ENCODE data around the gene SH2B2. TPM values are rescaled to one million over a fixed set of nuclear protein-coding genes. Genes with fewer than 3 reads are reported as not detected.

The SH2B2 gene
- total and polyA plus RNA-seq, 2 donors (not counting 3 experiments of a cell fraction or from before 2014, with no cell fraction given): 0.69 to 0.73 TPM

DNA sequence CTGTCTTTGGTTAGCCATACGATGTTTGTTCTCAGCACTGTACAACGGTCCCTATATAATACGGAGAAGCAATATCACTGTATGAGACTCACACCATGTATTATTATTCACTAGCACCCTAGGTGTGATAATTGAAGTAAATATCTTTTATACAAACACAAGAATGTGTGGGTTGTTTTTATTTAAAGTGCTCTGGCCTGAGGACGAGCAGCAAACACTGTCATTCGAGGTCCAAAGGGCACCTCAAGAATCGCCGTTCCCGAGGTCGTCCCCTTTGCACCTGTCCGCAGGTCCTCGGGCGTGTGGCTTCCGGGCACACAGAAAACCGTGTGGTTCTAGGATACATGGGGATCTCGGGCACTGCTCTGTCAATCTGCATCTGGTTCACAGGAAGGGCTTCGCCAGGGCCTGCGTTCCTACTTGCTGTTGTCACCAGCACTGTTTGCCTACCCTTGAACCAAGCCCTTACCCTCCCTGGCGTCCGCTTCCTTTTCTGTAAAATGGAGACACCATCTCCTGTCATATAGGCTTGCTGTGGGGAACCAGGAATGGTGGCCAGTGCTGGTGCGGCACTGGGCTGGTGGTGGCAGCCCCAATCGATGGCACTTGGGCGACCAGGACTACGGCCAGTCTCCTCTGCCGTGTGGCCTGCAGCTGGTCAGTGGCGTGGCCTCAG lies 28.5 kb upstream of the SH2B2 start:
- ChIA-PET CTCF (no interaction called here), POLR2A (no interaction called here)
- TF ChIP-seq, protein P1, sequence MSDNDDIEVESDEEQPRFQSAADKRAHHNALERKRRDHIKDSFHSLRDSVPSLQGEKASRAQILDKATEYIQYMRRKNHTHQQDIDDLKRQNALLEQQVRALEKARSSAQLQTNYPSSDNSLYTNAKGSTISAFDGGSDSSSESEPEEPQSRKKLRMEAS (IDR thresholded peaks at IDR 0.05; ENCODE audit: insufficient read depth, insufficient read length): no peak
- no peak for TF ChIP-seq EZH2 (IDR thresholded peaks at IDR 0.05; ENCODE audit: borderline replicate concordance, low read depth, low read length, severe bottlenecking)
- TF ChIP-seq GATA2 (IDR thresholded peaks at IDR 0.05; ENCODE audit: insufficient read depth, insufficient read length, low read depth, low read length): no peak
- no peak for TF ChIP-seq POLR2AphosphoS5 (IDR thresholded peaks at IDR 0.05; ENCODE audit: insufficient read depth, low read depth, low read length)
- Histone ChIP-seq H3K9ac (replicated peaks; ENCODE audit: extremely low read depth, insufficient read depth, low read length) (no peak overlapping the region), H3K27me3 (ENCODE audit: control insufficient read depth in 2 of 2, insufficient read depth in 2 of 2, low read length in 2 of 2) (no peaks in the 10 kb centered on the region), H3K79me2 (ENCODE audit: control insufficient read depth, insufficient read depth, low read length) (no peaks in the 10 kb centered on the region), H3K9me1 (replicated peaks; ENCODE audit: control insufficient read depth, extremely low read depth, insufficient read depth, low read length) (no peaks in the 10 kb centered on the region), H3K27ac (ENCODE audit: insufficient read depth, low read depth, low read length) (no peak overlapping the region), H4K20me1 (replicated peaks; ENCODE audit: control insufficient read depth, extremely low read depth, insufficient read depth, low read length) (no peaks in the 10 kb centered on the region), H3K9me3 (replicated peaks; ENCODE audit: control insufficient read depth, insufficient read depth, low read length) (no peaks in the 10 kb centered on the region), H3K4me1 (ENCODE audit: control insufficient read depth, extremely low read depth, insufficient read depth, low read length) (no peaks in the 10 kb centered on the region), H3K36me3 (ENCODE audit: control insufficient read depth in 2 of 2, extremely low read depth in 1 of 2, insufficient read depth in 2 of 2, low read length in 2 of 2) (no peaks in the 10 kb centered on the region), H3K4me2 (ENCODE audit: insufficient read depth, low read length) (no peak overlapping the region), H3K4me3 (replicated peaks in 1 of 3; ENCODE audit: insufficient read depth in 1 of 3, low read depth in 1 of 3, low read length in 3 of 3) (no peak overlapping the region), H2AFZ (ENCODE audit: low read depth, low read length) (no peak overlapping the region)
- no peak for FAIRE-seq
- dilution Hi-C loops (cut with MboI; ENCODE audit: extremely low pct_ligation_motif_present, low sequenced_read_pairs): no loop called here
- BruUV-seq (replicated peaks): no TSS peak
- DNase-seq (ENCODE audit: low read depth, low spot score): no peak
- intact Hi-C loops (cut with micrococcal nuclease): no loop called here

DNA sequence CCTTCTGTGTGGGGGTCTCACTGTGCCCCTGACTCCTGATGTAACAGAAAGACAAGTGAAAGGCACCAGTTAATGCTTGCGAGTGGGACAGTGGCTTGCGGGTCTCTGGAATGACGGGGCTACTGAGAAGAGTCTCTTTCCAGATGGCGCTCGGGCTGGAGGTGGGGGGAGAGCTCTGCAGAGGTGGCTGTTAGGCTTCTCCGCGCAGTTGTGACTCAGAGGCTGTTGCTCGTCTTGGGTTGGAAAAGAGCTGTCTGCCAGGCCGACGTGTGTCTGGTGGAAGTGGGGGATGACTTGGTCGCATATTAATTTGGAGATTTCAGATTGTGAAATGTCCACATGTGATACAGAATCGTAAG lies 27.9 kb upstream of the SH2B2 start:
- ChIA-PET POLR2A (no interaction called here), CTCF (no interaction called here)
- no peak for TF ChIP-seq JUN (IDR thresholded peaks at IDR 0.05; ENCODE audit: borderline replicate concordance, insufficient read depth, insufficient read length, low read depth)
- no peak for TF ChIP-seq POLR2AphosphoS5 (IDR thresholded peaks at IDR 0.05; ENCODE audit: insufficient read depth, low read depth, low read length)
- TF ChIP-seq, protein P1 (IDR thresholded peaks at IDR 0.05; ENCODE audit: insufficient read depth, insufficient read length): no peak
- TF ChIP-seq MYC (IDR thresholded peaks at IDR 0.05; ENCODE audit: low read depth, low read length): no peak
- TF ChIP-seq GATA2 (IDR thresholded peaks at IDR 0.05; ENCODE audit: insufficient read depth, insufficient read length, low read depth, low read length): no peak
- no peak for TF ChIP-seq CTCF (IDR thresholded peaks at IDR 0.05; ENCODE audit: extremely low read depth in 1 of 2, insufficient read depth in 1 of 2, low read depth in 1 of 2, low read length in 2 of 2)
- no peak for TF ChIP-seq FOS (IDR thresholded peaks at IDR 0.05; ENCODE audit: borderline replicate concordance, insufficient read depth, low read length)
- TF ChIP-seq EZH2 (IDR thresholded peaks at IDR 0.05; ENCODE audit: borderline replicate concordance, low read depth, low read length, severe bottlenecking): no peak
- no peak for TF ChIP-seq POLR2A (IDR thresholded peaks at IDR 0.05; ENCODE audit: low read depth, low read length)
- H3K9me1 ChIP-seq (replicated peaks; ENCODE audit: control insufficient read depth, extremely low read depth, insufficient read depth, low read length): no peaks in the 10 kb centered on the region
- no TSS peak for BruUV-seq (replicated peaks)
- dilution Hi-C loops (cut with MboI; ENCODE audit: extremely low pct_ligation_motif_present, low sequenced_read_pairs) (no loop called here), intact Hi-C loops (cut with micrococcal nuclease) (no loop called here)
- no peaks in the 10 kb centered on the region for H3K4me1 ChIP-seq (ENCODE audit: control insufficient read depth, extremely low read depth, insufficient read depth, low read length)
- H3K4me3 ChIP-seq (replicated peaks in 1 of 3; ENCODE audit: insufficient read depth in 1 of 3, low read depth in 1 of 3, low read length in 3 of 3): no peak overlapping the region
- H3K27me3 ChIP-seq (ENCODE audit: control insufficient read depth in 2 of 2, insufficient read depth in 2 of 2, low read length in 2 of 2): no peaks in the 10 kb centered on the region
- no peak overlapping the region for H3K27ac ChIP-seq (ENCODE audit: insufficient read depth, low read depth, low read length)
- no peaks in the 10 kb centered on the region for H3K79me2 ChIP-seq (ENCODE audit: control insufficient read depth, insufficient read depth, low read length)
- H2AFZ ChIP-seq (ENCODE audit: low read depth, low read length): no peak overlapping the region
- H4K20me1 ChIP-seq (replicated peaks; ENCODE audit: control insufficient read depth, extremely low read depth, insufficient read depth, low read length): no peaks in the 10 kb centered on the region
- no peaks in the 10 kb centered on the region for H3K9me3 ChIP-seq (replicated peaks; ENCODE audit: control insufficient read depth, insufficient read depth, low read length)
- H3K36me3 ChIP-seq (ENCODE audit: control insufficient read depth in 2 of 2, extremely low read depth in 1 of 2, insufficient read depth in 2 of 2, low read length in 2 of 2): no peaks in the 10 kb centered on the region
- no peak overlapping the region for H3K4me2 ChIP-seq (ENCODE audit: insufficient read depth, low read length)
- no peak overlapping the region for H3K9ac ChIP-seq (replicated peaks; ENCODE audit: extremely low read depth, insufficient read depth, low read length)
- no peak for DNase-seq (ENCODE audit: low read depth, low spot score)
- no peak for FAIRE-seq

Data from endothelial cell of umbilical vein (primary cell).